Nephron progenitor cell (in vitro differentiated cells): ENCODE data around the gene FNDC11.

Source experiments
- DNase-seq: peaks from one replicate; pipeline ENCODE4 v3.0.0; 2021
- H3K27ac Mint-ChIP-seq: 2 replicates; pipeline ENCODE4 v1.8.0; 2021; ENCODE audit warnings: mild to moderate bottlenecking, moderate library complexity, mixed read lengths
- H3K27me3 Mint-ChIP-seq: 2 replicates; pipeline ENCODE4 v1.8.0; 2021; ENCODE audit warnings: mild to moderate bottlenecking, low read depth, mixed read lengths; ENCODE audit not compliant: poor library complexity
- H3K36me3 Mint-ChIP-seq: 2 replicates; pipeline ENCODE4 v1.8.0; 2021; ENCODE audit warnings: low read depth, mixed read lengths
- H3K4me1 Mint-ChIP-seq: 2 replicates; pipeline ENCODE4 v1.8.0; 2021; ENCODE audit warnings: mixed read lengths
- H3K4me3 Mint-ChIP-seq: 2 replicates; pipeline ENCODE4 v1.8.0; 2021; ENCODE audit warnings: mild to moderate bottlenecking, moderate library complexity, mixed read lengths
- H3K9me3 Mint-ChIP-seq: 2 replicates; pipeline ENCODE4 v1.8.0; 2021; ENCODE audit warnings: mild to moderate bottlenecking, moderate library complexity, mixed read lengths
- CTCF ChIP-seq: fragments of 200-600 bp; sonication (generic); IDR thresholded peaks from 2 replicates; pipeline ENCODE4 v1.5.0; 2021; ENCODE audit warnings: antibody characterized with exemption

FNDC11 gene

DNA sequence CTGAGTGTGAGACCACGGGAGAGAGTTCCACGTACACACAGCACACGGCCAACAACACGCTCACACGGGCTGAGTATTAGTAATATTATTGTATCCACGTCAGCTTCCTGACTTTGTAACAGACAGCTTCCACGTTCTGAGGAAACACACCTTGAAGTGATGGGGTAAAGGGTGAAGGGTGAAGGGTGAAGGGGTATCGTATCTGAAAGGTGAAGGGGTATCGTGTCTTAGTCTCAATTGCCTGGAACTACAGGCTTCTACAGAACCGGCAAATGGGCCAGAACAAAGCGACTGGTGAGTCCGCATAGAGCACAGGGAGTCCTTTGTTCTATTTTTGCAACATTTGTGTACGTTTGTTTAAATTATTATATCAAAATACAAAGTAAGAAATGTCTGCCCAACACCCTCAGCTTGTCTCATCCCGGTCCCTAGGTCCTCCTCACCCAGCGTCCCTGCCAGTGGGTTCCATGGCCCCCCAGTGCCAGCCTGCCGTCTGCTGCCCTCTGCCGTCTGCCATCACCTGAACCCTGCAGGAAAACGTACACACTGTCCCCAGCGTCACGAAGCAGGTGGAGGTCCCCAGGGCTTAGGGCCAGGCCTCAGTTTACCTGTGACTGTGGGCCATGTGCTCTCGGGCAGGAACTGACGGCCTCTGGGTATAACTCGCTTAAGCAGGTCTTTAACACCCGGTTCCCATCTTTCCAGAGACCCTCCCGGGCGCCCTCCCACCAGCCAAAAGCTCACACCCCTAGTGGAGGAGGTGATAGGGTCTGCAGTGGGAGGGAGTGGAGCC, 24.5 kb downstream of the FNDC11 start:
- Mint-ChIP-seq H3K9me3 (no peaks in the 10 kb centered on the region), H3K36me3 (no peaks in the 10 kb centered on the region), H3K27me3 (peaks cover 15% of the 10 kb centered on the region), H3K27ac (no peak overlapping the region), H3K4me3 (no peak overlapping the region), H3K4me1 (peaks cover 20% of the 10 kb centered on the region)
- TF ChIP-seq CTCF = no peak
- no peak for DNase-seq

DNA sequence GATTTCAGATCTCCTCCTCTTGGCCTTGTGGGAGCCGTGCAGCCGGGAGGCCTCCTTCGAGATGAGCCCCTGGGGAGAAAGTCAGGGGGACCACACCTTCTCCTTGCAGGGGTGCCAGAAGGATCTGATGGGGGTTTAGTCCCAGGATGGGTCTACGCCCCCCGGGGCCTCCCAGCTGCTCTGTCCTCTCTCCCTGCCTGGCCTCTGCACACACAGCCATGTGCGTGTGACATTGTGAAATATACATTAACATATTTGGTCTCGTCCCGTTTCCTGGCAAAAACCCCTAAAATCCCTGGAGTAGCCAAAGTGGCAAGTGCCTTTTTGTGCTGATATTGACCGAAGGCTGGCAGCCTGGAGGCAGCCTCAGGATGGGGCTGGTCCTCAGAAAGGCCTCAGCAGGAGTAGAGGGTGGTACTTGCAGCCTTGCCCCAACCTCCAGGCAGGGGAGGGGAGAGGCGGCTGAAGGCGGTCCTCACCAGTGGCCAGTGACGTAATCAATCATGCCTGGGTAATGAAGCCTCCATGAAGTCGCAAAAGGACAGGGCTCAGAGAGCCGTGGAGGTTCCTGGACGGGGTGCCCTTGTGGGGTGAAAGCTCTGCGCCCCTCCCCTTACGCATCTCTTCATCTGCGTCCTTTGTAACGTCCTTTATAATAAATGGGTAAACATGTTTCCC, 25.2 kb downstream of the FNDC11 start:
- DNase-seq = no peak
- Mint-ChIP-seq H3K4me1 (peaks cover 25% of the 10 kb centered on the region), H3K9me3 (no peaks in the 10 kb centered on the region), H3K27ac (no peak overlapping the region), H3K27me3 (peaks cover 15% of the 10 kb centered on the region), H3K4me3 (no peak overlapping the region), H3K36me3 (no peaks in the 10 kb centered on the region)
- no peak for TF ChIP-seq CTCF

- Mint-ChIP-seq H3K27me3 (peaks cover 15% of the 10 kb centered on the region), H3K4me3 (no peak overlapping the region), H3K27ac (no peak overlapping the region), H3K9me3 (no peaks in the 10 kb centered on the region), H3K4me1 (peaks cover 25% of the 10 kb centered on the region), H3K36me3 (no peaks in the 10 kb centered on the region)
- peak; percentile 37 for DNase-seq
- peak; percentile 30 for TF ChIP-seq CTCF
Measured at GRCh38 chr20:63580796-63581461, 27.0 kb downstream of the FNDC11 start.

- Mint-ChIP-seq H3K27me3 (peaks cover 13% of the 10 kb centered on the region), H3K27ac (peak overlapping the region; percentile 71), H3K4me3 (no peak overlapping the region), H3K9me3 (no peaks in the 10 kb centered on the region), H3K4me1 (peaks cover 26% of the 10 kb centered on the region), H3K36me3 (peaks cover 5% of the 10 kb centered on the region)
- no peak for DNase-seq
- TF ChIP-seq CTCF = no peak
Measured at GRCh38 chr20:63582382-63583063, 28.6 kb downstream of the FNDC11 start.

DNA sequence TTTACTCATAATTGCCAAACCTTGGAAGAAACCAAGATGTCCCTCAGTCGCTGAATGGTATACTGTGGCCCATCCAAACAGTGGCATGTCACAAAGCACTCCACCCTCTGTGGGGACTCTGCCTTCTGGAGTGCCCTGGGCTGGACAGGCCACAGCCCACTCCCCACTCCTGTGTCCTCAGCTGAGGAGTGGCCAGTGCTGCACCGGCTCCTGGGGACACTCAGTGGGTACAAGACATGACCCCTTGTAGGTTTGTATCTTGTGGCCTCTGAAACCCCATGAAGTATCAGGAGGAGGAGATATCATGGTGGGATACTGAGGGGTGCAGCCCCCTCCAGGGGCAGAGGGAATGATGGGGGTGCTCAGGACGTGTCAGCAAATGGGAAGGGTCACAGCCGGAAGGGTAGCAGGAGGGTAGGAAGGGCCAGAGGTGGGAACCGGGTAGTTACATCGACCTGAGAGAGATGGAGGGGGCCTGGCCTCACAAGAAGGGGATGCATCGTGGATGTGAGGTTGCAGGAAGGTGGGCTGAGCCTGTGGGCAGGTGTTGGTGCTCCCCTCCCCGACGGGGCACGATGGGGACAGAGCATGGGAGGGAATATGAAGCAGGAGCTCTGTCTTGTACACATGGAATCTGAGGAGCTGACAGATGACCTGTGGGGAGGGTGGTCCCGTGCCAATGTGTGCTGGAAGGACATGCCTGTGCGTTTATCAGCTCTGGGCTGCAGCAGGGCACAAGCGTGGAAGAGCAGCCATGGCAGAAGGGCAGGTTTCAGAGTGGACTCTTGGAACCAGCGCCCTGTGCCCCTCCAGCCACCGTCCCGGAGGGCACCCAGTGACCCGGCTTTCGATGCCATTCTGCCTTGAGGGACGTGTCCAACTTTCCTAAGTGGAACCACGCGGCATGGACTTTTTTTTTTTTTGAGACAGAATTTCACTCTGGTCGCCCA, 31.9 kb downstream of the FNDC11 start:
- Mint-ChIP-seq H3K4me1 (peaks cover 29% of the 10 kb centered on the region), H3K36me3 (peaks cover 13% of the 10 kb centered on the region), H3K27me3 (no peaks in the 10 kb centered on the region), H3K27ac (no peak overlapping the region), H3K4me3 (no peak overlapping the region), H3K9me3 (no peaks in the 10 kb centered on the region)
- TF ChIP-seq CTCF = no peak
- DNase-seq = no peak
